Chondrocyte (in vitro differentiated cells): ENCODE data around the gene ITPK1. TPM values are rescaled to one million over a fixed set of nuclear protein-coding genes. Genes with fewer than 3 reads are reported as not detected.

Experiments used
- DNase-seq: peaks from one replicate; pipeline ENCODE4 v3.0.0; 2021; ENCODE audit warnings: mixed read lengths, low spot score
- H3K27ac Mint-ChIP-seq: one replicate; pipeline ENCODE4 v1.8.0; 2021; ENCODE audit warnings: mild to moderate bottlenecking, moderate library complexity, mixed read lengths; ENCODE audit not compliant: unreplicated experiment
- H3K27me3 Mint-ChIP-seq: 2 replicates; pipeline ENCODE4 v1.8.0; 2021; ENCODE audit warnings: low read depth, mixed read lengths
- H3K36me3 Mint-ChIP-seq: 2 replicates; pipeline ENCODE4 v1.8.0; 2021; ENCODE audit warnings: low read depth, mixed read lengths
- H3K4me1 Mint-ChIP-seq: 2 replicates; pipeline ENCODE4 v1.8.0; 2021; ENCODE audit warnings: low read depth, mild to moderate bottlenecking, mixed read lengths
- H3K4me3 Mint-ChIP-seq: one replicate; pipeline ENCODE4 v1.8.0; 2021; ENCODE audit warnings: mild to moderate bottlenecking, moderate library complexity, mixed read lengths; ENCODE audit not compliant: unreplicated experiment
- H3K9me3 Mint-ChIP-seq: 2 replicates; pipeline ENCODE4 v1.8.0; 2021; ENCODE audit warnings: low read depth, mixed read lengths
- CTCF ChIP-seq: fragments of 200-600 bp; sonication (generic); IDR thresholded peaks from 2 replicates; pipeline ENCODE4 v1.5.0; 2021; ENCODE audit warnings: antibody characterized with exemption, mild to moderate bottlenecking, moderate library complexity
- total RNA-seq: library from RNA; stranded (reverse); gene quantifications from 3 replicates; pipeline ENCODE4 v1.2.1, GENCODE V29; 2021

Gene ITPK1
- total RNA-seq, 1 donor from 2014 or later, result 27.7 TPM

- Mint-ChIP-seq H3K4me3 (no peak overlapping the region), H3K4me1 (peaks cover 7% of the 10 kb centered on the region), H3K9me3 (no peaks in the 10 kb centered on the region), H3K27me3 (no peaks in the 10 kb centered on the region), H3K27ac (no peak overlapping the region), H3K36me3 (no peaks in the 10 kb centered on the region)
- no peak for DNase-seq
- no peak for TF ChIP-seq CTCF
Measured at GRCh38 chr14:93056840-93057585, 58.7 kb downstream of the ITPK1 start.

- Mint-ChIP-seq H3K4me1 (peaks cover 7% of the 10 kb centered on the region), H3K9me3 (no peaks in the 10 kb centered on the region), H3K27ac (peak overlapping the region; percentile 54), H3K36me3 (no peaks in the 10 kb centered on the region), H3K4me3 (no peak overlapping the region), H3K27me3 (no peaks in the 10 kb centered on the region)
- no peak for DNase-seq
- TF ChIP-seq CTCF, result no peak
Measured at GRCh38 chr14:93056166-93056839, 59.4 kb downstream of the ITPK1 start.

GRCh38 chr14:93055651-93056115 lies 60.0 kb downstream of the ITPK1 start:
- Mint-ChIP-seq H3K27me3 (no peaks in the 10 kb centered on the region), H3K4me3 (no peak overlapping the region), H3K9me3 (no peaks in the 10 kb centered on the region), H3K36me3 (no peaks in the 10 kb centered on the region), H3K27ac (peak overlapping the region; percentile 54), H3K4me1 (peaks cover 7% of the 10 kb centered on the region)
- DNase-seq, result no peak
- no peak for TF ChIP-seq CTCF

GRCh38 chr14:93054876-93055275 lies 60.8 kb downstream of the ITPK1 start:
- no peaks in the 10 kb centered on the region for H3K27me3 Mint-ChIP-seq
- no peak overlapping the region for H3K4me3 Mint-ChIP-seq
- TF ChIP-seq CTCF, result no peak
- no peaks in the 10 kb centered on the region for H3K36me3 Mint-ChIP-seq
- H3K9me3 Mint-ChIP-seq, result no peaks in the 10 kb centered on the region
- H3K4me1 Mint-ChIP-seq, result peaks cover 13% of the 10 kb centered on the region
- no peak overlapping the region for H3K27ac Mint-ChIP-seq
- no peak for DNase-seq

GRCh38 chr14:93054006-93054405 lies 61.7 kb downstream of the ITPK1 start:
- Mint-ChIP-seq H3K4me1 (peaks cover 21% of the 10 kb centered on the region), H3K4me3 (no peak overlapping the region), H3K27ac (no peak overlapping the region), H3K27me3 (no peaks in the 10 kb centered on the region), H3K9me3 (no peaks in the 10 kb centered on the region), H3K36me3 (no peaks in the 10 kb centered on the region)
- TF ChIP-seq CTCF, result no peak
- DNase-seq, result no peak
